Measurements from ENCODE around the gene ARHGEF4. TPM values are rescaled to one million over a fixed set of nuclear protein-coding genes. Genes with fewer than 3 reads are reported as not detected.

ARHGEF4 gene
- total and polyA plus RNA-seq, 2 experiments from 2014 or later = 4.6 to 16.6 TPM

DNA sequence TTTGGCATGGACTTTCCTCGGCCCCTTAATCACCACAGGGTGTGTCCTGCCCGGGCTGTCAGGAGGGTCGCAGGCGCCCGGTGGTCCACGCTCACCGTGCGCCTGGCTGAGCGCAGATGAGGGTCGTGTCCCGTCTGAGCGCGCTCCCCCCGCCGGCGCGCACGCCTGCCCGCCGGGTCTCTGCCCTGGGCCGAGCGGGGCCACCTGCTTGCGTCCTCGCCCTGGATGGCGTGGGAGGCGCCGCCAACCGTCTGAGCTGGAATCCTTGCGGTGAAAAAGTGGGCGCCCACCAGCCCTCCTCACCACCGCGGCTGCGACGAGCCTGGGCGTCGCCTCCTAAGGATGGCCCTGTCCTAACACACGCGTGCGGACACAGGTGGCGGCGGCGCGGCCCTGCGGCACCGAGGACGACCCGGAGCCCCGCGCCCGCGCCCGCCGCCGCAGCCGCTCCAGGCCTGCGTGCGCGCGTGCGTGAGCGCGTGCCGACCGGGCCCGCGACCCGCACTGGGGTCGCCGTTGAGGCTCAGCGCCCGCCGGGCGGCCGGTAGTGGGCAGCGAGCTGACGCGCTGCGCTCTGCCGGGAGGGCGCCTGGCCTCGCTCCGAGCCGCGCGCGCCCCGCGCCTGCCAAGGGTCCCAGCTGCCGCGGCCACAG, 126.6 kb downstream of the ARHGEF4 start:
- Histone ChIP-seq H2AFZ (peak overlapping the region; percentile 80; the same call in 1 of the 2 replicates), H3K4me3 (peak overlapping the region; percentile 62)
- no peak overlapping the region for H3K27ac Mint-ChIP-seq

DNA sequence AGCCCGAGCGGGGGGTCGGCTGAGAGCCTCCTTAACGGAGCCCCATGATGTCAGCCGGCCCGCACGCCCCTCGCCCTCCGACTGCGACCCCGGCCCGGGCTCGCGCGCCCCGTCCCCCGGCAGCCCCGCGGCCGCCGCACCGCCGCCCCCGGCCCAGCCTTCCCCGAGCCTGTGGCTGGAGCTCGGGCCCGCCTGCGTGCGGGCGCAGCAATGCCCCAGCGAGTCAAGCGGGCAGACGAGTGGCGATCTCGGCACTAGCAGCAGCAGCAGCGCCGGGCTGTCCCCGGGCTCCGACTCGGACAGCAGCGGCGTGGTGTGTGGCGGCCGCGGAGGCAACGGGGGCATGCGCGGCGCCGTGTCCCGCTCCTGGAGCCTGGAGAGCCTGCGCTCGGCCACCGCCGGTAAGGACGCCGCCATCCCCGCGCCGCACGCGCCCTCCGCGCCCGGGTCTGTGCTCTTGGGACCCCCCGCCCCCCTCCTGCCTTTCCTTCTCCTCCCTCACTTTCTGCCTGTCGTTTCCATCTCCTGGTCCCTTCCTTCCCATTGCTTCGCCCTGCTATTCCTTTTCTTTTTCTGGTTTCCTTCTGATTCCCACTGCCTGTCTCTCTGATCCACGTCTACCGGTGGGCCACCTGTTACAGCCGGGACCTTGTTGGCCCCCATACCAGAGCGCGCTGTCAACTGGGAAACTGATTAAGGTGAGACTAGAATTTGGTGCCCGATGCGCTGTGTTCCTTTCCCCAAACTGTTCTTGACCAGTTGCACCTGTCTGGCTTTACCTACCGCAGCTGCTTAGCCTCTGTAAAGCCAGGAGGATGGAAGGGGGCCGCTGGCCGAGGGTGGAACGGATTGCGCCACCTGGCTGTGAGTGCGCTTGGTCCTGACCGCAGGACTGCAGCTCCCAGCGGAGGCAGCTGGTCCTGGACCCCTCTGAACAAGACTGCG, 127.4 kb downstream of the ARHGEF4 start:
- H3K4me3 ChIP-seq = peak overlapping the region; percentile 62
- peaks cover 27% of the 10 kb centered on the region for H3K4me1 ChIP-seq (ENCODE audit: insufficient read depth)
- peak overlapping the region; percentile 92; the same call in 1 of the 2 replicates for H2AFZ ChIP-seq
- no peaks in the 10 kb centered on the region; the same call in 2 of the 3 replicates for H3K36me3 Mint-ChIP-seq (ENCODE audit: low read depth)
- peak overlapping the region; percentile 75 for H3K4me3 Mint-ChIP-seq
- peak overlapping the region; percentile 86 for H3K4me2 ChIP-seq
- no peaks in the 10 kb centered on the region for H3K79me2 ChIP-seq (replicated peaks; ENCODE audit: insufficient read depth)
- ATAC-seq = peak; percentile 88
- TF ChIP-seq EZH2 (IDR thresholded peaks at IDR 0.05; ENCODE audit: low read depth, unreplicated experiment) (peak; percentile 88), NANOG (IDR thresholded peaks at IDR 0.05; ENCODE audit: borderline replicate concordance) (no peak)
- TF ChIP-seq, protein P1, sequence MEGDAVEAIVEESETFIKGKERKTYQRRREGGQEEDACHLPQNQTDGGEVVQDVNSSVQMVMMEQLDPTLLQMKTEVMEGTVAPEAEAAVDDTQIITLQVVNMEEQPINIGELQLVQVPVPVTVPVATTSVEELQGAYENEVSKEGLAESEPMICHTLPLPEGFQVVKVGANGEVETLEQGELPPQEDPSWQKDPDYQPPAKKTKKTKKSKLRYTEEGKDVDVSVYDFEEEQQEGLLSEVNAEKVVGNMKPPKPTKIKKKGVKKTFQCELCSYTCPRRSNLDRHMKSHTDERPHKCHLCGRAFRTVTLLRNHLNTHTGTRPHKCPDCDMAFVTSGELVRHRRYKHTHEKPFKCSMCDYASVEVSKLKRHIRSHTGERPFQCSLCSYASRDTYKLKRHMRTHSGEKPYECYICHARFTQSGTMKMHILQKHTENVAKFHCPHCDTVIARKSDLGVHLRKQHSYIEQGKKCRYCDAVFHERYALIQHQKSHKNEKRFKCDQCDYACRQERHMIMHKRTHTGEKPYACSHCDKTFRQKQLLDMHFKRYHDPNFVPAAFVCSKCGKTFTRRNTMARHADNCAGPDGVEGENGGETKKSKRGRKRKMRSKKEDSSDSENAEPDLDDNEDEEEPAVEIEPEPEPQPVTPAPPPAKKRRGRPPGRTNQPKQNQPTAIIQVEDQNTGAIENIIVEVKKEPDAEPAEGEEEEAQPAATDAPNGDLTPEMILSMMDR (conservative IDR thresholded peaks at IDR 0.05; ENCODE audit: low read depth in 2 of 2) = peak; percentile 72 to 91
- TF ChIP-seq, protein P2, sequence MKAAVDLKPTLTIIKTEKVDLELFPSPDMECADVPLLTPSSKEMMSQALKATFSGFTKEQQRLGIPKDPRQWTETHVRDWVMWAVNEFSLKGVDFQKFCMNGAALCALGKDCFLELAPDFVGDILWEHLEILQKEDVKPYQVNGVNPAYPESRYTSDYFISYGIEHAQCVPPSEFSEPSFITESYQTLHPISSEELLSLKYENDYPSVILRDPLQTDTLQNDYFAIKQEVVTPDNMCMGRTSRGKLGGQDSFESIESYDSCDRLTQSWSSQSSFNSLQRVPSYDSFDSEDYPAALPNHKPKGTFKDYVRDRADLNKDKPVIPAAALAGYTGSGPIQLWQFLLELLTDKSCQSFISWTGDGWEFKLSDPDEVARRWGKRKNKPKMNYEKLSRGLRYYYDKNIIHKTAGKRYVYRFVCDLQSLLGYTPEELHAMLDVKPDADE (IDR thresholded peaks at IDR 0.05) = no peak
- no peaks in the 10 kb centered on the region for H3K36me3 ChIP-seq (ENCODE audit: insufficient read depth)
- no peak overlapping the region for H3K27ac ChIP-seq (ENCODE audit: low read depth)
- H3K4me1 Mint-ChIP-seq = peaks cover 45% of the 10 kb centered on the region
- H3K27ac Mint-ChIP-seq = no peak overlapping the region
- H3K9me3 Mint-ChIP-seq = no peaks in the 10 kb centered on the region; the same call in 2 of the 3 replicates
- peak; percentile 92 for DNase-seq (ENCODE audit: low spot score)
- H3K27me3 Mint-ChIP-seq (ENCODE audit: insufficient read depth, low read depth, poor library complexity) = peaks cover 44% of the 10 kb centered on the region
- H3F3A ChIP-seq (replicated peaks; ENCODE audit: low read depth) = peaks cover 7% of the 10 kb centered on the region; the same call in 1 of the 2 replicates
- peaks cover 53% of the 10 kb centered on the region for H3K27me3 ChIP-seq (ENCODE audit: insufficient read depth)
- no peaks in the 10 kb centered on the region for H3K9me2 ChIP-seq (ENCODE audit: insufficient read depth)
- no peaks in the 10 kb centered on the region for H4K20me1 ChIP-seq (replicated peaks; ENCODE audit: insufficient read depth)

More for the DNA sequence above, 126.6 kb downstream of the ARHGEF4 start:
- Mint-ChIP-seq H3K4me3 (peak overlapping the region; percentile 62), H3K4me1 (peaks cover 44% of the 10 kb centered on the region), H3K27me3 (ENCODE audit: insufficient read depth, low read depth, poor library complexity) (peaks cover 44% of the 10 kb centered on the region), H3K9me3 (no peaks in the 10 kb centered on the region; the same call in 2 of the 3 replicates), H3K36me3 (ENCODE audit: low read depth) (no peaks in the 10 kb centered on the region; the same call in 2 of the 3 replicates)
- H3K9me2 ChIP-seq (ENCODE audit: insufficient read depth) = no peaks in the 10 kb centered on the region
- peaks cover 27% of the 10 kb centered on the region for H3K4me1 ChIP-seq (ENCODE audit: insufficient read depth)
- H3K4me2 ChIP-seq = peak overlapping the region; percentile 78
- H3K27me3 ChIP-seq (ENCODE audit: insufficient read depth) = peaks cover 53% of the 10 kb centered on the region
- DNase-seq (ENCODE audit: low spot score) (peak; percentile 47), ATAC-seq (peak; percentile 6)
- TF ChIP-seq ZNF331 (CRISPR knock-in tag; IDR thresholded peaks at IDR 0.05; ENCODE audit: low read depth) = no peak
- TF ChIP-seq EZH2phosphoT487 (IDR thresholded peaks at IDR 0.05; ENCODE audit: unreplicated experiment) = peak; percentile 66
- peak; percentile 78 for TF ChIP-seq EZH2 (IDR thresholded peaks at IDR 0.05; ENCODE audit: low read depth, unreplicated experiment)
- no peaks in the 10 kb centered on the region for H4K20me1 ChIP-seq (replicated peaks; ENCODE audit: insufficient read depth)
- no peaks in the 10 kb centered on the region for H3K79me2 ChIP-seq (replicated peaks; ENCODE audit: insufficient read depth)
- peaks cover 7% of the 10 kb centered on the region; the same call in 1 of the 2 replicates for H3F3A ChIP-seq (replicated peaks; ENCODE audit: low read depth)
- no peaks in the 10 kb centered on the region for H3K36me3 ChIP-seq (ENCODE audit: insufficient read depth)
- H3K27ac ChIP-seq (ENCODE audit: low read depth) = no peak overlapping the region

All from GM23338 (cell line).